Stimulated activated CD8-positive, alpha-beta memory T cell treated with anti-CD3 and anti-CD28 coated beads, Interleukin-7, amount 100 ng/mL, for 4 hours (primary cell): ENCODE results near the gene CAB39.
"Not testable (repeated sequence)": the region's sequence is repeated elsewhere in the genome, so short reads cannot be mapped to it uniquely, and the experiment has no call there.

Source experiments
- DNase-seq, 2 donors: peaks; one replicate each; pipeline ENCODE4 v3.0.0-alpha.2; 2020; ENCODE audit warnings: low read depth in 2 of 2

CAB39 gene

GRCh38 chr2:230715201-230715600, 2.6 kb downstream of the CAB39 start:
- DNase-seq, result no peak

GRCh38 chr2:230716588-230716987, 3.9 kb downstream of the CAB39 start:
- no peak for DNase-seq

- DNase-seq, result no peak
Observed at GRCh38 chr2:230717600-230717999, 5.0 kb downstream of the CAB39 start.

GRCh38 chr2:230719340-230719739, 6.7 kb downstream of the CAB39 start:
- DNase-seq, result no peak

GRCh38 chr2:230721712-230722111, 9.1 kb downstream of the CAB39 start:
- DNase-seq, result no peak

- DNase-seq, result no peak
Observed at GRCh38 chr2:230722207-230722885, 9.7 kb downstream of the CAB39 start.

GRCh38 chr2:230723363-230723762, 10.7 kb downstream of the CAB39 start:
- DNase-seq, result peak; percentile 12 to 24

- DNase-seq, result not testable (repeated sequence)
Observed at GRCh38 chr2:230724957-230725356, 12.3 kb downstream of the CAB39 start.

- no peak for DNase-seq
Observed at GRCh38 chr2:230731512-230731911, 18.9 kb downstream of the CAB39 start.

GRCh38 chr2:230732914-230733401, 20.3 kb downstream of the CAB39 start:
- DNase-seq, result no peak

GRCh38 chr2:230734247-230735175, 21.9 kb downstream of the CAB39 start:
- DNase-seq, result no peak

GRCh38 chr2:230735884-230736283, 23.2 kb downstream of the CAB39 start:
- no peak for DNase-seq

- DNase-seq, result no peak
Observed at GRCh38 chr2:230737300-230737699, 24.7 kb downstream of the CAB39 start.

- no peak for DNase-seq
Observed at GRCh38 chr2:230737791-230738226, 25.2 kb downstream of the CAB39 start.

GRCh38 chr2:230738391-230738811, 25.8 kb downstream of the CAB39 start:
- DNase-seq, result no peak

GRCh38 chr2:230738924-230739323, 26.3 kb downstream of the CAB39 start:
- no peak for DNase-seq

GRCh38 chr2:230739961-230740360, 27.3 kb downstream of the CAB39 start:
- DNase-seq, result no peak

- no peak for DNase-seq
Observed at GRCh38 chr2:230742781-230743180, 30.1 kb downstream of the CAB39 start.

- DNase-seq, result no peak
Observed at GRCh38 chr2:230746213-230746612, 33.6 kb downstream of the CAB39 start.

- DNase-seq, result no peak
Observed at GRCh38 chr2:230748087-230748486, 35.4 kb downstream of the CAB39 start.

GRCh38 chr2:230749111-230749510, 36.5 kb downstream of the CAB39 start:
- no peak for DNase-seq

- no peak for DNase-seq
Observed at GRCh38 chr2:230751062-230751461, 38.4 kb downstream of the CAB39 start.

GRCh38 chr2:230754200-230754599, 41.6 kb downstream of the CAB39 start:
- no peak for DNase-seq
